Esophagus muscularis mucosa (tissue), 4 donors: Measurements from ENCODE around the gene PRKAR1B. TPM values are rescaled to one million over a fixed set of nuclear protein-coding genes. Genes with fewer than 3 reads are reported as not detected.

Experiments used
- DNase-seq: peaks from one replicate; pipeline ENCODE4 v3.0.0-alpha.2; 2017; ENCODE audit errors: extremely low spot score
- H3K27ac ChIP-seq, 4 donors: fragments of 200-600 bp; sonication (generic); replicated peaks in 1 of 4; 1 replicate in 3 of 4; 2 replicates in 1 of 4; pipeline ENCODE4 v1.5.1; 2016 to 2019; ENCODE audit warnings: mild to moderate bottlenecking in 1 of 4
- H3K27me3 ChIP-seq, 4 donors: fragments of 200-600 bp; sonication (generic); one replicate each; pipeline versions ENCODE4 v1.5.1 to v1.6.0; 2016 to 2019
- H3K36me3 ChIP-seq, 4 donors: fragments of 200-600 bp; sonication (generic); one replicate each; pipeline ENCODE4 v1.5.1; 2016 to 2019
- H3K4me1 ChIP-seq, 4 donors: fragments of 200-600 bp; sonication (generic); one replicate each; pipeline ENCODE4 v1.5.1; 2016 to 2019
- H3K4me3 ChIP-seq, 4 donors: fragments of 200-600 bp; sonication (generic); 1 replicate in 2 of 4; 2 replicates in 2 of 4; pipeline ENCODE4 v1.5.1; 2016 to 2019; ENCODE audit warnings: mild to moderate bottlenecking in 4 of 4, moderate library complexity in 1 of 4
- H3K9me3 ChIP-seq, 4 donors: fragments of 200-600 bp; sonication (generic); 1 replicate in 3 of 4; 2 replicates in 1 of 4; pipeline ENCODE4 v1.5.1; 2016 to 2019
- CTCF ChIP-seq, 3 experiments: fragments of 200-600 bp in 2 of 3; fragments of 450-650 bp in 1 of 3; sonication (generic) in 2 of 3; IDR thresholded peaks; one replicate each; pipeline ENCODE4 v1.5.1; 2017 to 2019; ENCODE audit warnings: antibody characterized with exemption in 3 of 3, mild to moderate bottlenecking in 2 of 3, moderate library complexity in 1 of 3
- EP300 ChIP-seq: sonication (generic); formaldehyde crosslinking; IDR thresholded peaks from one replicate; pipeline ENCODE4 v1.6.1; 2017; ENCODE audit warnings: antibody characterized with exemption
- POLR2A ChIP-seq: fragments of 450-650 bp; IDR thresholded peaks from one replicate; pipeline ENCODE4 v1.6.1; 2017; ENCODE audit warnings: antibody characterized with exemption, moderate library complexity, mild to moderate bottlenecking, low read depth
- POLR2AphosphoS5 ChIP-seq, 2 donors: sonication (generic); formaldehyde crosslinking; IDR thresholded peaks; one replicate each; pipeline ENCODE4 v1.6.1; 2017; ENCODE audit warnings: antibody characterized with exemption in 2 of 2
- WGBS: methylation state at CpG from one replicate; pipeline ENCODE4 v1.1.5; 2018; 5-methylcytosine and 5-hydroxymethylcytosine counted together
- intact Hi-C: fragments of 100-400 bp; cut with DNase I; formaldehyde crosslinking; loops from one replicate; pipeline ENCODE4 v1.15.1; 2023
- total RNA-seq, 4 donors: library from RNA; depleted of rRNA; stranded (reverse); fragments of >200 nt; gene quantifications; one replicate each; pipeline versions ENCODE4 v1.1.0 to v1.2.1, GENCODE V29; 2016

The PRKAR1B gene
- total RNA-seq, 4 donors from 2014 or later = 15.4 to 46.9 (median 31.4) TPM

GRCh38 chr7:770741-771166, 43.7 kb upstream of the PRKAR1B start:
- Histone ChIP-seq H3K36me3 (peaks cover under 1 to 57% (median 37%) of the 10 kb centered on the region in 4 donors), H3K9me3 (no peaks in the 10 kb centered on the region), H3K4me1 (peaks cover 27 to 47% (median 40%) of the 10 kb centered on the region in 4 donors), H3K27me3 (no peaks in the 10 kb centered on the region), H3K4me3 (peak overlapping the region in 2 of 4 donors; percentile 12 to 23), H3K27ac (peak overlapping the region; percentile 86 to 87 (median 86))
- intact Hi-C loops = loop anchor here (5.0 to 10.0 kb wide), 2 partner anchors 106 to 253 kb away; partner anchors contain the start of gene PDGFA
- TF ChIP-seq POLR2AphosphoS5 (IDR thresholded peaks at IDR 0.05) (no peak), POLR2A (no peak)
- no peak for DNase-seq
- 36% methylated on average over 5 of the region's 7 CpGs for WGBS

- peaks cover 5 to 57% (median 37%) of the 10 kb centered on the region in 4 donors for H3K36me3 ChIP-seq
Measured at GRCh38 chr7:770336-770735, 43.3 kb upstream of the PRKAR1B start.

GRCh38 chr7:768881-769504, 41.9 kb upstream of the PRKAR1B start:
- intact Hi-C loops = no loop called here
- Histone ChIP-seq H3K27ac (peak overlapping the region; percentile 1 to 87 (median 57)), H3K4me3 (peak overlapping the region in 1 of 4 donors; percentile 8), H3K4me1 (peaks cover 27 to 40% (median 36%) of the 10 kb centered on the region in 4 donors), H3K9me3 (no peaks in the 10 kb centered on the region), H3K27me3 (no peaks in the 10 kb centered on the region), H3K36me3 (peaks cover 19 to 59% (median 39%) of the 10 kb centered on the region in 4 donors)
- no peak for DNase-seq
- TF ChIP-seq EP300 = no peak
- TF ChIP-seq POLR2AphosphoS5 (IDR thresholded peaks at IDR 0.05) = peak in 1 of 2 donors; percentile 65
- no peak for TF ChIP-seq POLR2A
- TF ChIP-seq CTCF (IDR thresholded peaks at IDR 0.05) = no peak
- WGBS = 81% methylated on average over 22 of the region's 36 CpGs

More at GRCh38 chr7:770336-770735, 43.3 kb upstream of the PRKAR1B start:
- Histone ChIP-seq H3K4me1 (peaks cover 27 to 47% (median 40%) of the 10 kb centered on the region in 4 donors), H3K27ac (peak overlapping the region; percentile 86 to 87 (median 86)), H3K9me3 (no peaks in the 10 kb centered on the region), H3K27me3 (no peaks in the 10 kb centered on the region), H3K4me3 (no peak overlapping the region)
- TF ChIP-seq POLR2AphosphoS5 (IDR thresholded peaks at IDR 0.05) = no peak
- TF ChIP-seq EP300 = no peak
- TF ChIP-seq CTCF (IDR thresholded peaks at IDR 0.05) = no peak
- no peak for TF ChIP-seq POLR2A
- no peak for DNase-seq
- WGBS = 88% methylated on average over 7 of the region's 14 CpGs
- intact Hi-C loops = loop anchor here (5.0 to 10.0 kb wide), 2 partner anchors 106 to 253 kb away; partner anchors contain the start of gene PDGFA

- H3K4me3 ChIP-seq = no peak overlapping the region
- no peaks in the 10 kb centered on the region for H3K9me3 ChIP-seq
- peaks cover 27 to 59% (median 40%) of the 10 kb centered on the region in 4 donors for H3K36me3 ChIP-seq
- peak overlapping the region; percentile 1 to 87 (median 57) for H3K27ac ChIP-seq
- H3K27me3 ChIP-seq = no peaks in the 10 kb centered on the region
- TF ChIP-seq POLR2A (no peak), EP300 (no peak), POLR2AphosphoS5 (IDR thresholded peaks at IDR 0.05) (no peak), CTCF (IDR thresholded peaks at IDR 0.05) (no peak)
- intact Hi-C loops = no loop called here
- WGBS = 83% methylated on average over 63 of the region's 65 CpGs
- DNase-seq = no peak
- peaks cover 27 to 39% (median 36%) of the 10 kb centered on the region in 4 donors for H3K4me1 ChIP-seq
Measured at GRCh38 chr7:767941-768731, 41.1 kb upstream of the PRKAR1B start.

GRCh38 chr7:767580-767940, 40.5 kb upstream of the PRKAR1B start:
- Histone ChIP-seq H3K9me3 (no peaks in the 10 kb centered on the region), H3K27me3 (no peaks in the 10 kb centered on the region), H3K27ac (peak overlapping the region in 1 of 4 donors; percentile 87), H3K4me1 (peaks cover 27 to 39% (median 36%) of the 10 kb centered on the region in 4 donors), H3K36me3 (peaks cover 33 to 60% (median 42%) of the 10 kb centered on the region in 4 donors), H3K4me3 (no peak overlapping the region)
- 76% methylated on average over 20 of the region's 21 CpGs for WGBS
- TF ChIP-seq POLR2A = no peak
- no peak for TF ChIP-seq EP300
- TF ChIP-seq CTCF (IDR thresholded peaks at IDR 0.05) = no peak
- TF ChIP-seq POLR2AphosphoS5 (IDR thresholded peaks at IDR 0.05) = no peak
- no peak for DNase-seq
- intact Hi-C loops = no loop called here
